HUES6 (cell line): ENCODE measurements around the gene OR2H1.

ENCODE experiments used
- H3K27ac ChIP-seq: 2 replicates; pipeline ENCODE4 v1.7.0; 2013; ENCODE audit warnings: low read depth, mild to moderate bottlenecking, low read length, inconsistent platforms
- H3K27me3 ChIP-seq: 2 replicates; pipeline ENCODE4 v1.6.1; 2013; ENCODE audit warnings: low read length; ENCODE audit not compliant: control insufficient read depth, insufficient read depth
- H3K36me3 ChIP-seq: 2 replicates; pipeline ENCODE4 v1.6.1; 2013; ENCODE audit warnings: low read length; ENCODE audit not compliant: control insufficient read depth, insufficient read depth
- H3K4me1 ChIP-seq: 2 replicates; pipeline ENCODE4 v1.6.1; 2013; ENCODE audit warnings: low read length; ENCODE audit not compliant: control insufficient read depth, insufficient read depth
- H3K4me3 ChIP-seq: 2 replicates; pipeline ENCODE4 v1.5.1; 2013; ENCODE audit warnings: low read depth, low read length
- H3K9ac ChIP-seq: one replicate; pipeline ENCODE4 v1.6.1; 2013; ENCODE audit warnings: mild to moderate bottlenecking, low read length
- H3K9me3 ChIP-seq: 2 replicates; pipeline ENCODE4 v1.6.1; 2013; ENCODE audit warnings: low read depth, low read length; ENCODE audit not compliant: control insufficient read depth, insufficient read depth

Gene OR2H1

DNA sequence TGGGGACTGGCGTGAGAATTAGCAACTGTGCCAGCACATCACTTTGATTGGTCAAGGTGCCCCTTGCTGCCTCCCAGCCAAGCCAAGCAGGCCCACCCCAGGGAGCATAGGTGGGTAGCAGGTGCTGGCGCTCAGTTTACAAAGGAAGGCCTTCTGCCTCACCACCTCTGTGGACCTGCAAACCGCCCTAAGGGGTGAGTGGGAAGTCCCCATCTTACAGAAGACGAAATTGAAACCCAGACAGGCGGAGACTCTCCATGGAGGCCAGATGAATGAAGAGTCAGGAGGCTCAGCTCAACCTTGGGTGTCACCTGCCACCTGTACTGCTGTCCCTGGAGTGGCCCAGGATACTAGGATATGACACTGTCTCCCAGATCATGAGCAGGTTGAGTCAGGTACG, 52.3 kb downstream of the OR2H1 start:
- no peak overlapping the region for H3K9ac ChIP-seq
- no peaks in the 10 kb centered on the region for H3K9me3 ChIP-seq
- no peak overlapping the region for H3K4me3 ChIP-seq
- H3K27me3 ChIP-seq, result no peaks in the 10 kb centered on the region
- no peaks in the 10 kb centered on the region for H3K36me3 ChIP-seq
- peaks cover 3% of the 10 kb centered on the region; the same call in 1 of the 2 replicates for H3K4me1 ChIP-seq
- H3K27ac ChIP-seq, result no peak overlapping the region

DNA sequence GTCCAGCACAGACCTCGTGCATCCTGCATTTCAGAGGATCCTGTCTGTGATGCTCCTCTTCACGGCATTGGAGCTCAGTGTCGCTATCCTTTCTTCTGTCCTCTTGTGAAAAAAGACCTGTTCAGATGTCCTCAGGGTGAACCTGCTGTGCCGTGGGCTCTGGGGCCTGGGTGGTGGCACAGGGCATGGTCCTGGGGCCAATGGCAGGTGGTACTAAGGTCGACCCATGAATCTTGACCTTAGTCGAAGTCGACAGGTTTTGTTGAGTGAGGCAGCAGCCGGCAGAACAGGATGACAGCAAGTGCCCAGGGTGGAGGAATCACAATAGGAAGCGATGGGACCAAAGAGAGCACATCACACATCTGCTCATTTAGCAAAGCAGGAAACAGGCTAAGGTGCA, 52.8 kb downstream of the OR2H1 start:
- peaks cover 3% of the 10 kb centered on the region; the same call in 1 of the 2 replicates for H3K4me1 ChIP-seq
- H3K9ac ChIP-seq, result no peak overlapping the region
- H3K4me3 ChIP-seq, result no peak overlapping the region
- no peaks in the 10 kb centered on the region for H3K27me3 ChIP-seq
- no peak overlapping the region for H3K27ac ChIP-seq
- H3K9me3 ChIP-seq, result no peaks in the 10 kb centered on the region; the same call in 1 of the 2 replicates
- H3K36me3 ChIP-seq, result no peaks in the 10 kb centered on the region

DNA sequence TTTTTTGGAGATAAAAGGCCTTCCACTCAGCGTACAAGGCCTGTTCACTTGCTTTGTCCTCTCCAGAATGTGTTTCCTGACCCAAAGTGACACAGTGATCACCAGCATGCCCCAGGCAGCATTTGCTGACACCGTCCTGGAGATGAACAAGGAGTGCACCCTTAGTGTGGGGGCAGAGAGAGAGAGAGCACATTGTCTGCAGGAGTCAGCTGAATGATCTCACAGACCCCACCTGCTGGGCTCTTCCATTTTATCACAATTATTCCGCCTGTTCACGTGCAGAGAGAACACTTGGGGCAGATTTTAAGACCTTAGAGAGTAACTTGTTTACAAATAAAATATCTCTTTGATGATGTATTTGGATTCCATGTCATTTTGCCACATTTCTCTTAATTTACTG, 53.2 kb downstream of the OR2H1 start:
- no peak overlapping the region for H3K4me3 ChIP-seq
- no peak overlapping the region for H3K27ac ChIP-seq
- no peaks in the 10 kb centered on the region for H3K36me3 ChIP-seq
- H3K9ac ChIP-seq, result no peak overlapping the region
- H3K4me1 ChIP-seq, result peaks cover 3% of the 10 kb centered on the region; the same call in 1 of the 2 replicates
- H3K9me3 ChIP-seq, result no peaks in the 10 kb centered on the region; the same call in 1 of the 2 replicates
- no peaks in the 10 kb centered on the region for H3K27me3 ChIP-seq

DNA sequence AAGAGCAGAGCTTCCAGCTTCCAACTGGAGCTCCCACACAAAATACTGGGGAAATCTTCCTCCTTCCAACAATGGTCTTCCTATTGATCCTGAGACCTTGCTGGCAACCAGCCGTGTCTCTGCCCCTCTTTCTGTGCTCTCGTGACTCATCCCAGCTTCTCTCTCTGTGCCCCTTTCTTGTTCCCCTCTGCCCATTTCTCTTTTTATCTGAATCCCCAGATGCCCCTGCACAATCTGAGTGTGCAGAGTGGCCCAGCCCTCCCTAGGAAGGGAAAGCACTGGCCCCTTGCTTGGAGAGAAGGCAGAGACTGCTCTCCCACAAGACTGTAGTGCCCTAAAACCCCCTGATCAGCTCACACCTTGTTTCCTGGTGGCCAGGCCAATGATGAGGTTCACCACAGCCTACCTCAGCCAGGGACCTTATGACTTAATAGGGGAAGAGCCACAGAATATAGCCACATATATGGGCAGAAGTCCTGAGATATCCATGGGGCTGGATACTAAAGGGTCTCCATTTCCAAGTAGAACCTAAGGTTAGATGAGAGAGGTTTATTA, 53.9 kb downstream of the OR2H1 start:
- Histone ChIP-seq H3K36me3 (no peaks in the 10 kb centered on the region), H3K9ac (no peak overlapping the region), H3K9me3 (no peaks in the 10 kb centered on the region; the same call in 1 of the 2 replicates), H3K4me1 (peaks cover 3% of the 10 kb centered on the region; the same call in 1 of the 2 replicates), H3K4me3 (no peak overlapping the region), H3K27ac (no peak overlapping the region), H3K27me3 (no peaks in the 10 kb centered on the region)
